K562 (cell line): ENCODE measurements around the gene CDC37. TPM values are rescaled to one million over a fixed set of nuclear protein-coding genes. Genes with fewer than 3 reads are reported as not detected.

Source experiments
- AFF1 ChIP-seq, 2 experiments: fragments of 450-650 bp; IDR thresholded peaks; 2 replicates each; pipeline ENCODE4 v1.6.1; 2018; ENCODE audit warnings: mild to moderate bottlenecking in 2 of 2, low read depth in 1 of 2; ENCODE audit not compliant: partially characterized antibody in 2 of 2
- CTCF ChIP-seq, 3 experiments: IDR thresholded peaks in 2 of 3; conservative IDR thresholded peaks in 1 of 3; 2 replicates each; pipeline ENCODE4 v1.5.1; 2011 to 2012; ENCODE audit warnings: low read length in 3 of 3, mild to moderate bottlenecking in 3 of 3, control low read depth in 2 of 3, improper control_type of control experiment in 1 of 3, inconsistent platforms in 1 of 3, low read depth in 1 of 3, mixed read lengths in 1 of 3, moderate library complexity in 1 of 3; ENCODE audit not compliant: insufficient read depth in 2 of 3
- MAFF ChIP-seq: IDR thresholded peaks from 2 replicates; pipeline ENCODE4 v1.6.1; 2012; ENCODE audit warnings: low read length, improper control_type of control experiment
- RBBP5 ChIP-seq: fragments of 200-600 bp; sonication (generic); IDR thresholded peaks from 2 replicates; pipeline ENCODE4 v1.6.1; 2012; ENCODE audit warnings: borderline replicate concordance, mild to moderate bottlenecking, low read length, control low read depth, inconsistent platforms; ENCODE audit not compliant: insufficient read depth, poor library complexity, severe bottlenecking
- SIN3A ChIP-seq, 2 experiments: fragments of 150-350 bp in 1 of 2; IDR thresholded peaks; 2 replicates each; pipeline ENCODE4 v1.6.1; 2011 to 2016; ENCODE audit warnings: borderline replicate concordance in 2 of 2, low read depth in 2 of 2, low read length in 2 of 2, mild to moderate bottlenecking in 2 of 2, moderate library complexity in 2 of 2; ENCODE audit not compliant: control insufficient read depth in 1 of 2
- SLC30A9 ChIP-seq: fragments of 250-450 bp; sonication (Bioruptor Pico); IDR thresholded peaks from 2 replicates; pipeline ENCODE4 v1.8.0; 2022; ENCODE audit warnings: mild to moderate bottlenecking, moderate library complexity
- SMARCC2 ChIP-seq: fragments of 450-650 bp; IDR thresholded peaks from 2 replicates; pipeline ENCODE4 v1.6.1; 2017; ENCODE audit warnings: antibody characterized with exemption, moderate library complexity, mild to moderate bottlenecking, low read depth
- TBL1XR1 ChIP-seq, 2 experiments: IDR thresholded peaks; 2 replicates each; pipeline ENCODE4 v1.6.1; 2012; ENCODE audit warnings: improper control_type of control experiment in 2 of 2, low read length in 2 of 2, mild to moderate bottlenecking in 1 of 2
- TGIF2 ChIP-seq: sonication (generic); formaldehyde crosslinking; IDR thresholded peaks from 2 replicates; pipeline ENCODE4 v1.8.1; 2022; ENCODE audit warnings: mild to moderate bottlenecking, missing genetic modification reagents, moderate library complexity
- U2AF2 ChIP-seq: fragments of 200-400 bp; formaldehyde crosslinking; optimal IDR thresholded peaks from 2 replicates; pipeline ENCODE3; 2017; ENCODE audit warnings: low read depth, mild to moderate bottlenecking, low read length
- ZBTB7A ChIP-seq: IDR thresholded peaks from 2 replicates; pipeline ENCODE4 v1.6.1; 2011; ENCODE audit warnings: low read depth, mild to moderate bottlenecking, low read length, moderate library complexity, borderline replicate concordance; ENCODE audit not compliant: control insufficient read depth
- ZNF347 ChIP-seq: fragments of 450-650 bp; formaldehyde crosslinking; IDR thresholded peaks from 2 replicates; pipeline ENCODE4 v1.4.0; 2020; ENCODE audit warnings: low read depth, mild to moderate bottlenecking, moderate library complexity
- polyA plus RNA-seq, 8 experiments: library from polyadenylated mRNA; depleted of rRNA in 4 of 8; stranded (reverse) in 5 of 8; unstranded in 3 of 8; fragments of >200 nt; fragmentation: Nextera tagmentation in 2 of 8; fragmentation: Illumina TruSeq in 1 of 8; extraction: Ambion mirVana in 2 of 8; extraction: Trizol in 1 of 8; gene quantifications; 2 replicates each; pipeline versions ENCODE4 v1.2.1 to v1.2.3, GENCODE V29; 2011 to 2014; ENCODE audit warnings: inconsistent platforms in 1 of 8, missing spikeins in 1 of 8
- total RNA-seq, 7 experiments: library from RNA; depleted of rRNA in 6 of 7; stranded (reverse); fragments of >200 nt in 6 of 7; fragmentation: Illumina TruSeq in 2 of 7; extraction: Trizol in 2 of 7; gene quantifications; 2 replicates each; pipeline versions ENCODE4 v1.2.1 to v1.2.3, GENCODE V29; 2011 to 2021; ENCODE audit warnings: low replicate concordance in 1 of 7
- TF ChIP-seq, protein P1 (sequence below): sonication (generic); formaldehyde crosslinking; IDR thresholded peaks from 2 replicates; pipeline ENCODE4 v1.8.0; 2022; ENCODE audit warnings: mild to moderate bottlenecking, missing genetic modification reagents
- TF ChIP-seq, protein P2 (sequence below): fragments of 450-650 bp; IDR thresholded peaks from 2 replicates; pipeline ENCODE4 v1.6.1; 2017; ENCODE audit warnings: antibody characterized with exemption

CDC37 gene
- total and polyA plus RNA-seq, 9 of the 15 experiments (the other 6 are each of a cell fraction or from before 2014, with no cell fraction given), result 6.6 to 538 (median 227) TPM

DNA sequence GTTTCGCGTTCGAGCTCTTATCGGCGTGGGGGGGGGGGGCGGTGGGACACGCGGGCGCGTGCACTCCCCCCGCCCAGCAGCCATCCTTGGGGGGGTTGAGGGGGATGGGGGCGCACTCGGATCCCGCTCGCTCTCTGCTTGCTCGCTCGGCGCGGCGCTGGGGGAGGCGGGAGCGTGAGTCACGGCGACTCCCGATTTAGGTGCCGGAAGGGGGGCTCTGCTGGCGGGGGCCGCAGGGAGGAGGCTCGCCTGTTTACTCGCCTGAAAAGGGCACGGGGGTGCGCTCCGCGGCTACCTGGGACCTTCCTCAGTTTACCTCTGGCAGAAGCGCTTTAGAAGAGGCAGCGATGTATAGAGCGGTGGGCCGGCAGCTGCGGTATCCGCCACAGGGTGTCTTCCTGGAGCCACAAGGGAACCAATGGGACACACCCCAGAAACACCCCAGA lies 15.9 kb upstream of the CDC37 start (continued):
- no peak for TF ChIP-seq AFF1 (IDR thresholded peaks at IDR 0.05; ENCODE audit: low read depth in 1 of 2, partially characterized antibody in 2 of 2)
- no peak for TF ChIP-seq SLC30A9 (CRISPR knock-in tag)
- TF ChIP-seq ZNF347 (CRISPR knock-in tag), result no peak
- TF ChIP-seq, protein P1, sequence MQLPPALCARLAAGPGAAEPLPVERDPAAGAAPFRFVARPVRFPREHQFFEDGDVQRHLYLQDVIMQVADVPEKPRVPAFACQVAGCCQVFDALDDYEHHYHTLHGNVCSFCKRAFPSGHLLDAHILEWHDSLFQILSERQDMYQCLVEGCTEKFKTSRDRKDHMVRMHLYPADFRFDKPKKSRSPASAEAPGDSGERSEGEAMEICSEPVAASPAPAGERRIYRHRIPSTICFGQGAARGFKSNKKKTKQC (CRISPR knock-in tag), result peak; percentile 2; the same call in 1 of the 2 replicates
- TF ChIP-seq RBBP5, result no peak
- TF ChIP-seq U2AF2, result no peak
- no peak for TF ChIP-seq TGIF2 (CRISPR knock-in tag)
- no peak for TF ChIP-seq MAFF
- 0 out of 2 replicates have a peak, but pooled peaks have one; percentile 39 for TF ChIP-seq SMARCC2
- TF ChIP-seq, protein P2, sequence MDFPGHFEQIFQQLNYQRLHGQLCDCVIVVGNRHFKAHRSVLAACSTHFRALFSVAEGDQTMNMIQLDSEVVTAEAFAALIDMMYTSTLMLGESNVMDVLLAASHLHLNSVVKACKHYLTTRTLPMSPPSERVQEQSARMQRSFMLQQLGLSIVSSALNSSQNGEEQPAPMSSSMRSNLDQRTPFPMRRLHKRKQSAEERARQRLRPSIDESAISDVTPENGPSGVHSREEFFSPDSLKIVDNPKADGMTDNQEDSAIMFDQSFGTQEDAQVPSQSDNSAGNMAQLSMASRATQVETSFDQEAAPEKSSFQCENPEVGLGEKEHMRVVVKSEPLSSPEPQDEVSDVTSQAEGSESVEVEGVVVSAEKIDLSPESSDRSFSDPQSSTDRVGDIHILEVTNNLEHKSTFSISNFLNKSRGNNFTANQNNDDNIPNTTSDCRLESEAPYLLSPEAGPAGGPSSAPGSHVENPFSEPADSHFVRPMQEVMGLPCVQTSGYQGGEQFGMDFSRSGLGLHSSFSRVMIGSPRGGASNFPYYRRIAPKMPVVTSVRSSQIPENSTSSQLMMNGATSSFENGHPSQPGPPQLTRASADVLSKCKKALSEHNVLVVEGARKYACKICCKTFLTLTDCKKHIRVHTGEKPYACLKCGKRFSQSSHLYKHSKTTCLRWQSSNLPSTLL, result no peak
- 0 out of 6 replicates have a peak, but pooled peaks of 1 of the 3 experiments have one; percentile 26 for TF ChIP-seq CTCF (IDR thresholded peaks at IDR 0.05 in 2 of 3, conservative IDR thresholded peaks at IDR 0.05 in 1 of 3; ENCODE audit: insufficient read depth in 2 of 3, low read depth in 1 of 3, low read length in 3 of 3)
- peak in 1 of 2 experiments; percentile 15; a peak in 1 of 4 replicates for TF ChIP-seq SIN3A (IDR thresholded peaks at IDR 0.05; ENCODE audit: borderline replicate concordance in 2 of 2, control insufficient read depth in 1 of 2, low read depth in 2 of 2, low read length in 2 of 2)
- TF ChIP-seq TBL1XR1 (IDR thresholded peaks at IDR 0.05; ENCODE audit: low read length in 2 of 2), result no peak
- TF ChIP-seq ZBTB7A, result peak; percentile 95
